ENCODE results near the gene RMND5A. TPM values are rescaled to one million over a fixed set of nuclear protein-coding genes. Genes with fewer than 3 reads are reported as not detected.
A peak's percentile ranks its signal among the peaks of the same experiment; 100 is the strongest.

RMND5A gene
- total and polyA plus RNA-seq, 10 donors, result 6.0 to 56.5 (median 34.0) TPM

DNA sequence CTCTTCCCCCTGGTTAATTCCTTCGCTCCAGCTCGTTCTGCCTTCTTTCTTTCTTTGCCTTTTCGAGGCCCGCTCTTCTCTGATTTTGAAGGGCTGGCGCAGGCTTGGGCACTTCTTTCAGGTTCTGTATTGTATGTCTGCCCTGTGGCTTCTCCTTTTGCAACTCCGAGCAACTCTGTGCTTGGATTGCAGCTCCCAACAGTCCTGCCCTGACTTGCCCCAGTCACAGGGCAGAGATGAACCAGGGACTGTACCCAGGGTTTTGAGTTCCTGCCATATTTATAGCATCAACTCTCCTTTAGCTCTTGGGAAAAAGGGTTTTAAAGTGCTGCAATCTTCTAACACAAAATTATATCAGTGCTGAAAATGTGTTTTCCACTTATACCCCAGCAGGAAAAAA lies 101.8 kb downstream of the RMND5A start:
- H3K27ac ChIP-seq, result peak overlapping the region in 5 of 8 donors; percentile 1 to 55 (median 38)
- H3K9me3 ChIP-seq, result peaks cover 0 to 22% (median 15%) of the 10 kb centered on the region in 8 donors
- DNase-seq, result no peak
- WGBS, 5 donors, result 85 to 92% (median 90%) methylated on average over 6 of the region's 6 CpGs
- H3K4me3 ChIP-seq, result peak overlapping the region in 1 of 8 donors; percentile 28
- H3K27me3 ChIP-seq (replicated peaks in 1 of 7), result peaks cover 0 to 5% (median 0%) of the 10 kb centered on the region in 7 donors
- H3K4me1 ChIP-seq, result no peaks in the 10 kb centered on the region
- intact Hi-C loops (cut with DNase I; ENCODE audit: low total_unique reads), result no loop called here
- TF ChIP-seq, protein P1, sequence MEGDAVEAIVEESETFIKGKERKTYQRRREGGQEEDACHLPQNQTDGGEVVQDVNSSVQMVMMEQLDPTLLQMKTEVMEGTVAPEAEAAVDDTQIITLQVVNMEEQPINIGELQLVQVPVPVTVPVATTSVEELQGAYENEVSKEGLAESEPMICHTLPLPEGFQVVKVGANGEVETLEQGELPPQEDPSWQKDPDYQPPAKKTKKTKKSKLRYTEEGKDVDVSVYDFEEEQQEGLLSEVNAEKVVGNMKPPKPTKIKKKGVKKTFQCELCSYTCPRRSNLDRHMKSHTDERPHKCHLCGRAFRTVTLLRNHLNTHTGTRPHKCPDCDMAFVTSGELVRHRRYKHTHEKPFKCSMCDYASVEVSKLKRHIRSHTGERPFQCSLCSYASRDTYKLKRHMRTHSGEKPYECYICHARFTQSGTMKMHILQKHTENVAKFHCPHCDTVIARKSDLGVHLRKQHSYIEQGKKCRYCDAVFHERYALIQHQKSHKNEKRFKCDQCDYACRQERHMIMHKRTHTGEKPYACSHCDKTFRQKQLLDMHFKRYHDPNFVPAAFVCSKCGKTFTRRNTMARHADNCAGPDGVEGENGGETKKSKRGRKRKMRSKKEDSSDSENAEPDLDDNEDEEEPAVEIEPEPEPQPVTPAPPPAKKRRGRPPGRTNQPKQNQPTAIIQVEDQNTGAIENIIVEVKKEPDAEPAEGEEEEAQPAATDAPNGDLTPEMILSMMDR (IDR thresholded peaks at IDR 0.05 in 8 of 11, conservative IDR thresholded peaks at IDR 0.05 in 3 of 11), result no peak
- TF ChIP-seq POLR2A (IDR thresholded peaks at IDR 0.05) (no peak), POLR2AphosphoS5 (IDR thresholded peaks at IDR 0.05) (no peak)
- H3K36me3 ChIP-seq, result no peaks in the 10 kb centered on the region

- 74 to 85% (median 81%) methylated on average over 3 of the region's 3 CpGs for WGBS, 5 donors
- peaks cover 0 to 5% (median 0%) of the 10 kb centered on the region in 7 donors for H3K27me3 ChIP-seq (replicated peaks in 1 of 7)
- peaks cover 0 to 22% (median 15%) of the 10 kb centered on the region in 8 donors for H3K9me3 ChIP-seq
- H3K4me1 ChIP-seq, result no peaks in the 10 kb centered on the region
- H3K36me3 ChIP-seq, result no peaks in the 10 kb centered on the region
- H3K27ac ChIP-seq, result peak overlapping the region in 3 of 8 donors; percentile 20 to 82 (median 72)
- peak overlapping the region in 1 of 8 donors; percentile 62 for H3K4me3 ChIP-seq
- DNase-seq, result no peak
- TF ChIP-seq, protein P1 (IDR thresholded peaks at IDR 0.05 in 8 of 11, conservative IDR thresholded peaks at IDR 0.05 in 3 of 11), result no peak
- TF ChIP-seq POLR2A (IDR thresholded peaks at IDR 0.05), result no peak
- TF ChIP-seq POLR2AphosphoS5 (IDR thresholded peaks at IDR 0.05), result no peak
- intact Hi-C loops (cut with DNase I; ENCODE audit: low total_unique reads), result no loop called here
Observed at GRCh38 chr2:86822668-86823345, 102.7 kb downstream of the RMND5A start.

- Histone ChIP-seq H3K27ac (peak overlapping the region in 5 of 8 donors; percentile 38 to 82 (median 63)), H3K9me3 (peaks cover 0 to 22% (median 15%) of the 10 kb centered on the region in 8 donors), H3K36me3 (no peaks in the 10 kb centered on the region), H3K4me3 (peak overlapping the region in 5 of 8 donors; percentile 5 to 62 (median 26)), H3K4me1 (no peaks in the 10 kb centered on the region), H3K27me3 (replicated peaks in 1 of 7) (peaks cover 0 to 5% (median 0%) of the 10 kb centered on the region in 7 donors)
- TF ChIP-seq POLR2A (IDR thresholded peaks at IDR 0.05) (no peak), POLR2AphosphoS5 (IDR thresholded peaks at IDR 0.05) (no peak)
- TF ChIP-seq, protein P1 (IDR thresholded peaks at IDR 0.05 in 8 of 11, conservative IDR thresholded peaks at IDR 0.05 in 3 of 11), result no peak
- WGBS, 5 donors, result 77 to 86% (median 83%) methylated on average over 11 of the region's 11 CpGs
- intact Hi-C loops (cut with DNase I; ENCODE audit: low total_unique reads), result no loop called here
- DNase-seq, result no peak
Observed at GRCh38 chr2:86825036-86825692, 105.1 kb downstream of the RMND5A start.
